Measurements from ENCODE around the gene ST7. TPM values are rescaled to one million over a fixed set of nuclear protein-coding genes. Genes with fewer than 3 reads are reported as not detected.

The ST7 gene
- total RNA-seq, 1 experiment from 2014 or later = 12.9 TPM

- H3K56ac ChIP-seq (ENCODE audit: insufficient read length, low read depth, low read length) = no peak overlapping the region
- H3K9me3 ChIP-seq (ENCODE audit: control insufficient read depth, low read depth, low read length) = no peaks in the 10 kb centered on the region
- no peak overlapping the region for H3K4me2 ChIP-seq (ENCODE audit: insufficient read depth, insufficient read length, low read length)
- H3K27me3 ChIP-seq (ENCODE audit: insufficient read depth, low read length) = no peaks in the 10 kb centered on the region
- H3K36me3 Mint-ChIP-seq (ENCODE audit: insufficient read depth in 1 of 3, low read depth in 3 of 3) = no peaks in the 10 kb centered on the region
- no peaks in the 10 kb centered on the region; a peak in 1 of 5 replicates for H3K9me3 Mint-ChIP-seq
- WGBS (ENCODE audit: extremely low coverage, insufficient read length, low lambda C conversion rate) = no CpG with 5 or more reads among the region's 2 CpGs
- no peak overlapping the region for H3K4me3 Mint-ChIP-seq
- no peak overlapping the region for H3K27ac ChIP-seq (ENCODE audit: insufficient read length, low read depth, low read length)
- H3K27me3 Mint-ChIP-seq (ENCODE audit: low read depth) = no peaks in the 10 kb centered on the region; the same call in 1 of the 2 replicates
- no peak overlapping the region for H3T11ph ChIP-seq (ENCODE audit: low read length)
- H3K4ac ChIP-seq (ENCODE audit: low read depth, low read length) = no peak overlapping the region
- no peaks in the 10 kb centered on the region for H3K23me2 ChIP-seq (ENCODE audit: insufficient read length, low read depth, low read length, poor library complexity, severe bottlenecking)
- H2AFZ ChIP-seq (ENCODE audit: low read length) = no peak overlapping the region
- H2AK5ac ChIP-seq (ENCODE audit: insufficient read length, low read length) = no peak overlapping the region
- TF ChIP-seq CTCF (conservative IDR thresholded peaks at IDR 0.05) = no peak
- no peak overlapping the region for H4K91ac ChIP-seq (ENCODE audit: insufficient read length, low read depth, low read length)
- DNase-seq = no peak
- no peaks in the 10 kb centered on the region for H3K79me1 ChIP-seq (ENCODE audit: insufficient read depth, low read depth, low read length, poor library complexity, severe bottlenecking)
- no peak overlapping the region for H3K27ac Mint-ChIP-seq
- H3K14ac ChIP-seq (ENCODE audit: insufficient read depth, low read length) = no peak overlapping the region
- no peak overlapping the region for H2BK12ac ChIP-seq (ENCODE audit: insufficient read length, low read depth, low read length)
- no peaks in the 10 kb centered on the region for H4K20me1 ChIP-seq (ENCODE audit: control insufficient read depth, insufficient read depth, insufficient read length)
- H2BK120ac ChIP-seq (ENCODE audit: low read depth, low read length, poor library complexity, severe bottlenecking) = no peak overlapping the region
- H3K18ac ChIP-seq (ENCODE audit: insufficient read length, low read depth, low read length) = no peak overlapping the region
- H2BK5ac ChIP-seq (ENCODE audit: insufficient read length, low read length) = no peak overlapping the region
- H4K8ac ChIP-seq (replicated peaks; ENCODE audit: insufficient read length, low read depth, low read length) = no peak overlapping the region
- H3K4me1 ChIP-seq (ENCODE audit: insufficient read depth, low read length) = no peaks in the 10 kb centered on the region
- H2BK20ac ChIP-seq (ENCODE audit: low read depth, low read length, poor library complexity, severe bottlenecking) = no peak overlapping the region
- no peak overlapping the region for H3K23ac ChIP-seq (ENCODE audit: insufficient read length, low read depth, low read length)
- H2BK15ac ChIP-seq (ENCODE audit: low read depth, low read length) = no peak overlapping the region
- H3K79me2 ChIP-seq (ENCODE audit: insufficient read depth, low read length) = no peaks in the 10 kb centered on the region
- H3K4me1 Mint-ChIP-seq = no peaks in the 10 kb centered on the region
- H3K9ac ChIP-seq (ENCODE audit: extremely low read depth, insufficient read length, low read length) = no peak overlapping the region
- no peak overlapping the region for H4K5ac ChIP-seq (ENCODE audit: insufficient read length, low read depth, low read length)
Measured at GRCh38 chr7:117262546-117262945, 309.2 kb downstream of the ST7 start.
